Caco-2 (cell line): ENCODE measurements around the gene HCRTR1. TPM values are rescaled to one million over a fixed set of nuclear protein-coding genes. Genes with fewer than 3 reads are reported as not detected.

Source experiments
- BruUV-seq: library from RNA; stranded (reverse); fragments of 400-500 nt; replicated peaks from 2 replicates; lab custom pipeline; 2021; lab: Mats Ljungman, UMichigan
- CTCF ChIA-PET: fragments of 300-600 bp; sonication (Branson Sonifier 250); formaldehyde crosslinking; loops from one replicate; lab custom pipeline; 2022; ENCODE audit warnings: antibody characterized with exemption; lab: Charles Lee
- POLR2A ChIA-PET: fragments of 300-600 bp; sonication (Branson Sonifier 250); formaldehyde crosslinking; loops from one replicate; lab custom pipeline; 2022; ENCODE audit warnings: antibody characterized with exemption; lab: Charles Lee
- DNase-seq, 2 experiments: peaks; one replicate each; pipeline versions ENCODE4 v3.0.0 to v3.0.0-alpha.2; 2020 to 2022
- H3K27me3 ChIP-seq: replicated peaks from 2 replicates; pipeline ENCODE4 v1.6.0; 2011; ENCODE audit warnings: low read length; ENCODE audit not compliant: control insufficient read depth, insufficient read depth
- H3K36me3 ChIP-seq: 2 replicates; pipeline ENCODE4 v1.5.1; 2011; ENCODE audit warnings: low read length; ENCODE audit not compliant: control insufficient read depth, insufficient read depth
- H3K4me1 ChIP-seq: fragments of 250-450 bp; sonication (Bioruptor Pico); 2 replicates; pipeline ENCODE4 v1.5.1; 2020; ENCODE audit warnings: mild to moderate bottlenecking
- H3K4me3 ChIP-seq: 2 replicates; pipeline ENCODE4 v1.5.1; 2011; ENCODE audit warnings: low read depth, mild to moderate bottlenecking, control low read depth, low read length
- H3K9me3 ChIP-seq: fragments of 250-450 bp; sonication (Bioruptor Pico); 2 replicates; pipeline ENCODE4 v1.5.1; 2020; ENCODE audit warnings: mild to moderate bottlenecking, moderate library complexity
- H3K27ac Mint-ChIP-seq: one replicate; pipeline ENCODE4 v1.8.0; 2022; ENCODE audit warnings: mixed read lengths; ENCODE audit not compliant: unreplicated experiment
- H3K27me3 Mint-ChIP-seq: one replicate; pipeline ENCODE4 v1.8.0; 2022; ENCODE audit warnings: mixed read lengths; ENCODE audit not compliant: insufficient read depth, unreplicated experiment
- H3K36me3 Mint-ChIP-seq: one replicate; pipeline ENCODE4 v1.8.0; 2022; ENCODE audit warnings: mild to moderate bottlenecking, mixed read lengths; ENCODE audit not compliant: insufficient read depth, unreplicated experiment
- H3K4me1 Mint-ChIP-seq: one replicate; pipeline ENCODE4 v1.8.0; 2022; ENCODE audit warnings: low read depth, mixed read lengths; ENCODE audit not compliant: unreplicated experiment
- H3K4me3 Mint-ChIP-seq: one replicate; pipeline ENCODE4 v1.8.0; 2022; ENCODE audit warnings: mild to moderate bottlenecking, moderate library complexity, mixed read lengths; ENCODE audit not compliant: unreplicated experiment
- H3K9me3 Mint-ChIP-seq: one replicate; pipeline ENCODE4 v1.8.0; 2022; ENCODE audit warnings: mixed read lengths; ENCODE audit not compliant: unreplicated experiment
- intact Hi-C: fragments of 100-400 bp; cut with micrococcal nuclease; formaldehyde crosslinking; loops from one replicate; pipeline ENCODE4 v1.10.0; 2022; ENCODE audit not compliant: unreplicated experiment
- total RNA-seq: library from RNA; stranded (reverse); gene quantifications from 2 replicates; pipeline ENCODE4 v1.2.3, GENCODE V29; 2022
- TF ChIP-seq, protein P1 (sequence below), 2 experiments: fragments of 200-600 bp in 1 of 2; IDR thresholded peaks; 1 replicate in 1 of 2; 2 replicates in 1 of 2; pipeline versions ENCODE4 v1.5.1 to v1.8.0; 2011 to 2022; ENCODE audit warnings: antibody characterized with exemption in 1 of 2, control low read depth in 1 of 2, inconsistent platforms in 1 of 2, low read depth in 1 of 2, low read length in 1 of 2, mild to moderate bottlenecking in 1 of 2, moderate library complexity in 1 of 2; ENCODE audit not compliant: insufficient read depth in 1 of 2, severe bottlenecking in 1 of 2, unreplicated experiment in 1 of 2

Gene HCRTR1
- total RNA-seq, 1 experiment from 2014 or later: not detected

DNA sequence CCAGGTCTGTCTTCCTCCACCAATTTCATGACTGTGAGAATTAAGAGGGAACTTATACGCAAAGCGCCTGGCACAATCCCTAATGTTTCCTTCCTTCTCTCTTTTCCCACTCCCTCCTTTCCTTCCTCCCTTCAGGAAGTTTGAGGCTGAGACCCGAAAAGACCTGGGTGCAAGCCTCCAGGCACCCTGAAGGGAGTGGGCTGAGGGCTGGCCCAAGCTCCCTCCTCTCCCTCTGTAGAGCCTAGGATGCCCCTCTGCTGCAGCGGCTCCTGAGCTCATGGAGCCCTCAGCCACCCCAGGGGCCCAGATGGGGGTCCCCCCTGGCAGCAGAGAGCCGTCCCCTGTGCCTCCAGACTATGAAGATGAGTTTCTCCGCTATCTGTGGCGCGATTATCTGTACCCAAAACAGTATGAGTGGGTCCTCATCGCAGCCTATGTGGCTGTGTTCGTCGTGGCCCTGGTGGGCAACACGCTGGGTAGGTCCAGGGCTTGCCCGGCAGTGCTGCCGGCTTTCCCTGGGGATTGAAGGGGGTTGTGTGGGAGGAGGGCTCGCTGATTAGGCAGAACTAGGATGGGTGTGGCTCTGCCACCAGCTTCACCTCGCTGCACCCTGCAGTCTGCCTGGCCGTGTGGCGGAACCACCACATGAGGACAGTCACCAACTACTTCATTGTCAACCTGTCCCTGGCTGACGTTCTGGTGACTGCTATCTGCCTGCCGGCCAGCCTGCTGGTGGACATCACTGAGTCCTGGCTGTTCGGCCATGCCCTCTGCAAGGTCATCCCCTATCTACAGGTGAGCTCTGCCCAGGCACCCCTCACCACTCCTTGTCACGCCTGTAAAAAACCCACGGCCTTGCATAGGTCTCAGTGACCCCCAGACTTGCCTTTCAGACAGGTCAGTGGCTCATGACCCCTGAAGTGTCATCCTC, 1.7 kb downstream of the HCRTR1 start:
- CTCF ChIA-PET: interaction anchor here (0.9 to 1.0 kb wide), 2 partner anchors 13 to 147 kb away, joined by 3 read pairs; no protein-coding TSS in a partner anchor
- Histone ChIP-seq H3K27me3 (no peaks in the 10 kb centered on the region), H3K36me3 (no peaks in the 10 kb centered on the region), H3K4me1 (no peaks in the 10 kb centered on the region), H3K4me3 (no peak overlapping the region), H3K9me3 (no peaks in the 10 kb centered on the region)
- H3K4me3 Mint-ChIP-seq: no peak overlapping the region
- TF ChIP-seq, protein P1, sequence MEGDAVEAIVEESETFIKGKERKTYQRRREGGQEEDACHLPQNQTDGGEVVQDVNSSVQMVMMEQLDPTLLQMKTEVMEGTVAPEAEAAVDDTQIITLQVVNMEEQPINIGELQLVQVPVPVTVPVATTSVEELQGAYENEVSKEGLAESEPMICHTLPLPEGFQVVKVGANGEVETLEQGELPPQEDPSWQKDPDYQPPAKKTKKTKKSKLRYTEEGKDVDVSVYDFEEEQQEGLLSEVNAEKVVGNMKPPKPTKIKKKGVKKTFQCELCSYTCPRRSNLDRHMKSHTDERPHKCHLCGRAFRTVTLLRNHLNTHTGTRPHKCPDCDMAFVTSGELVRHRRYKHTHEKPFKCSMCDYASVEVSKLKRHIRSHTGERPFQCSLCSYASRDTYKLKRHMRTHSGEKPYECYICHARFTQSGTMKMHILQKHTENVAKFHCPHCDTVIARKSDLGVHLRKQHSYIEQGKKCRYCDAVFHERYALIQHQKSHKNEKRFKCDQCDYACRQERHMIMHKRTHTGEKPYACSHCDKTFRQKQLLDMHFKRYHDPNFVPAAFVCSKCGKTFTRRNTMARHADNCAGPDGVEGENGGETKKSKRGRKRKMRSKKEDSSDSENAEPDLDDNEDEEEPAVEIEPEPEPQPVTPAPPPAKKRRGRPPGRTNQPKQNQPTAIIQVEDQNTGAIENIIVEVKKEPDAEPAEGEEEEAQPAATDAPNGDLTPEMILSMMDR (IDR thresholded peaks at IDR 0.05; ENCODE audit: insufficient read depth in 1 of 2, low read depth in 1 of 2, low read length in 1 of 2, severe bottlenecking in 1 of 2, unreplicated experiment in 1 of 2): no peak
- BruUV-seq: no TSS peak
- no peak overlapping the region for H3K27ac Mint-ChIP-seq
- H3K4me1 Mint-ChIP-seq: peaks cover 5% of the 10 kb centered on the region
- no peak for DNase-seq
- intact Hi-C loops: no loop called here
- H3K36me3 Mint-ChIP-seq: no peaks in the 10 kb centered on the region
- H3K9me3 Mint-ChIP-seq: no peaks in the 10 kb centered on the region
- POLR2A ChIA-PET: no interaction called here
- no peaks in the 10 kb centered on the region for H3K27me3 Mint-ChIP-seq

DNA sequence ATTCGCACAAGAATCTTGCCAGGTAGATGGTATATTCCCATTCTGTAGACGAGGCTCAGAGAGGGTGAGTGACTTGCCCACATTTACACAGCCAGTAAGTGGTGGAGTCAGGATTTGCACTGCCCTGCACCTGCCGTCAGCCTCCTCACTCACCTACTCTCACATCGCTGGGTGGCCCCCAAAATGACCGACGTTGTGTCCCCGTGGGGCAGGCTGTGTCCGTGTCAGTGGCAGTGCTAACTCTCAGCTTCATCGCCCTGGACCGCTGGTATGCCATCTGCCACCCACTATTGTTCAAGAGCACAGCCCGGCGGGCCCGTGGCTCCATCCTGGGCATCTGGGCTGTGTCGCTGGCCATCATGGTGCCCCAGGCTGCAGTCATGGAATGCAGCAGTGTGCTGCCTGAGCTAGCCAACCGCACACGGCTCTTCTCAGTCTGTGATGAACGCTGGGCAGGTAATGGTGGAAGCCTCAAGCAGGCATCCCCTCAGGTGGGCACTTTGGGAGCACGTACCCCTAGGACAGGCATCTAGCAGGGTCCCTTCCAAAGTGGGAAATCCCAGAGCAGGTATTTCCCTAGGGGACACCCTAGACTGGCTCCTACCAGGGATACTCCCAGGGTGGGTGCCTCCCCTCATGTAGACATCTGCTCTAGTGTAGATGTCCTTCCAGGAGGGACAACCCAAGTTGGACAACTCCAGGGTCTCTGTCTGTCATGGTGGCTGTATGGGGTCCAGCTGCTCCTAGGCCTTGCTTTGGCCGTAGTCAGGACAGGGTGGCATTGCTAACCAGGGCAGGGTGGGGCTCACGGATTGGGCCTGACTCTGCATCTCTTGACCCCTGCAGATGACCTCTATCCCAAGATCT, 3.4 kb downstream of the HCRTR1 start:
- no TSS peak for BruUV-seq
- intact Hi-C loops: no loop called here
- H3K4me1 ChIP-seq: no peaks in the 10 kb centered on the region
- ChIA-PET CTCF (interaction anchor here (0.6 kb wide), 1 partner anchor 168 kb away, joined by 3 read pairs; no protein-coding TSS in a partner anchor), POLR2A (no interaction called here)
- TF ChIP-seq, protein P1 (IDR thresholded peaks at IDR 0.05; ENCODE audit: insufficient read depth in 1 of 2, low read depth in 1 of 2, low read length in 1 of 2, severe bottlenecking in 1 of 2, unreplicated experiment in 1 of 2): no peak
- Mint-ChIP-seq H3K9me3 (no peaks in the 10 kb centered on the region), H3K27ac (no peak overlapping the region), H3K36me3 (no peaks in the 10 kb centered on the region), H3K4me1 (peaks cover 5% of the 10 kb centered on the region), H3K4me3 (no peak overlapping the region), H3K27me3 (no peaks in the 10 kb centered on the region)
- H3K27me3 ChIP-seq: no peaks in the 10 kb centered on the region
- no peak for DNase-seq
- no peaks in the 10 kb centered on the region for H3K9me3 ChIP-seq
- no peak overlapping the region for H3K4me3 ChIP-seq
- no peaks in the 10 kb centered on the region for H3K36me3 ChIP-seq

DNA sequence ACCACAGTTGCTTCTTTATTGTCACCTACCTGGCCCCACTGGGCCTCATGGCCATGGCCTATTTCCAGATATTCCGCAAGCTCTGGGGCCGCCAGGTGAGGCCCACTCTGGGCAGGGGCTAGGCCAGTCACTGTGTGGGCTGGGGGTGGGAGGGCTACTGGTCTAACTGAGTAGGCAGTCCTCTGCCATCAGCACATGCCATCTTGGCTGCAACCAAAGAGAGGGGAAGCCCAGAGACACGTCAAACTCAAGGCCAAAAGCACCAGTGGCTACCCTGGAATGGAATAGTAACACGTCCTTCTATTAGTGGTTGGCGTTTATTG, 4.0 kb downstream of the HCRTR1 start:
- TF ChIP-seq, protein P1 (IDR thresholded peaks at IDR 0.05; ENCODE audit: insufficient read depth in 1 of 2, low read depth in 1 of 2, low read length in 1 of 2, severe bottlenecking in 1 of 2, unreplicated experiment in 1 of 2): no peak
- intact Hi-C loops: no loop called here
- CTCF ChIA-PET: interaction anchor here (0.6 kb wide), 1 partner anchor 167 kb away, joined by 3 read pairs; no protein-coding TSS in a partner anchor
- Mint-ChIP-seq H3K9me3 (no peaks in the 10 kb centered on the region), H3K27me3 (no peaks in the 10 kb centered on the region), H3K36me3 (no peaks in the 10 kb centered on the region), H3K4me3 (no peak overlapping the region), H3K4me1 (peaks cover 5% of the 10 kb centered on the region), H3K27ac (no peak overlapping the region)
- Histone ChIP-seq H3K27me3 (no peaks in the 10 kb centered on the region), H3K9me3 (no peaks in the 10 kb centered on the region), H3K4me3 (no peak overlapping the region), H3K36me3 (no peaks in the 10 kb centered on the region), H3K4me1 (no peaks in the 10 kb centered on the region)
- no TSS peak for BruUV-seq
- no peak for DNase-seq
- POLR2A ChIA-PET: no interaction called here
